IMR-90 (cell line): ENCODE data around the gene ADCK2. TPM values are rescaled to one million over a fixed set of nuclear protein-coding genes. Genes with fewer than 3 reads are reported as not detected.

Source experiments
- ATAC-seq: fragments of 200-7000 bp; cut with Tn5 transposase; 2 replicates; pipeline ENCODE4 v1.9.1; 2020; ENCODE audit warnings: low read depth, mild to moderate bottlenecking, moderate library complexity
- BruUV-seq: library from RNA; stranded (reverse); fragments of 400-500 nt; replicated peaks from 2 replicates; lab custom pipeline; 2021; lab: Mats Ljungman, UMichigan
- CTCF ChIA-PET: fragments of 300-600 bp; formaldehyde crosslinking; extraction: SDS; loops from one replicate; lab custom pipeline; 2021; ENCODE audit warnings: antibody characterized with exemption; lab: Yijun Ruan, JAX
- POLR2A ChIA-PET: fragments of 300-600 bp; sonication (Branson Sonifier 250); formaldehyde crosslinking; loops from one replicate; lab custom pipeline; 2022; ENCODE audit warnings: antibody characterized with exemption; ENCODE audit not compliant: unreplicated experiment; lab: Charles Lee
- DNase-seq: peaks from one replicate; pipeline ENCODE4 v3.0.0; 2013
- H2AFZ ChIP-seq: replicated peaks from 2 replicates; pipeline ENCODE3; 2013; ENCODE audit warnings: low read length, mild to moderate bottlenecking; ENCODE audit not compliant: poor library complexity
- H2AK5ac ChIP-seq: 2 replicates; pipeline ENCODE4 v1.6.1; 2013; ENCODE audit warnings: low read depth, low read length, inconsistent platforms
- H2AK9ac ChIP-seq: replicated peaks from 2 replicates; pipeline ENCODE3; 2013; ENCODE audit warnings: mild to moderate bottlenecking, low read depth, low read length, moderate library complexity; ENCODE audit not compliant: poor library complexity
- H2BK120ac ChIP-seq: 2 replicates; pipeline ENCODE4 v1.6.1; 2013; ENCODE audit warnings: low read depth, low read length, inconsistent platforms
- H2BK15ac ChIP-seq: 3 replicates; pipeline ENCODE4 v1.6.1; 2013; ENCODE audit warnings: low read depth, low read length, inconsistent platforms
- H2BK20ac ChIP-seq: 2 replicates; pipeline ENCODE4 v1.6.1; 2013; ENCODE audit warnings: low read depth, mild to moderate bottlenecking, inconsistent platforms, low read length, moderate library complexity
- H2BK5ac ChIP-seq: 2 replicates; pipeline ENCODE4 v1.6.1; 2013; ENCODE audit warnings: mild to moderate bottlenecking, low read depth, low read length, inconsistent platforms; ENCODE audit not compliant: poor library complexity, severe bottlenecking
- H3K14ac ChIP-seq: replicated peaks from 2 replicates; pipeline ENCODE4 v1.6.1; 2013; ENCODE audit warnings: low read depth, low read length, inconsistent platforms
- H3K18ac ChIP-seq: 2 replicates; pipeline ENCODE4 v1.6.1; 2013; ENCODE audit warnings: low read depth, low read length, control low read depth
- H3K23ac ChIP-seq: 2 replicates; pipeline ENCODE4 v1.6.1; 2013; ENCODE audit warnings: low read depth, low read length, inconsistent platforms
- H3K27ac ChIP-seq: 2 replicates; pipeline ENCODE4 v1.5.1; 2013; ENCODE audit warnings: mild to moderate bottlenecking, control low read depth, low read length; ENCODE audit not compliant: insufficient read depth
- H3K27me3 ChIP-seq: 2 replicates; pipeline ENCODE4 v1.6.1; 2013; ENCODE audit warnings: low read length; ENCODE audit not compliant: control insufficient read depth, insufficient read depth
- H3K36me3 ChIP-seq: 2 replicates; pipeline ENCODE4 v1.6.1; 2013; ENCODE audit warnings: low read length, mixed read lengths; ENCODE audit not compliant: control insufficient read depth, insufficient read depth
- H3K4ac ChIP-seq: 2 replicates; pipeline ENCODE4 v1.6.1; 2013; ENCODE audit warnings: low read depth, low read length, inconsistent platforms
- H3K4me1 ChIP-seq: 2 replicates; pipeline ENCODE4 v1.6.1; 2013; ENCODE audit warnings: low read length, mixed read lengths; ENCODE audit not compliant: control insufficient read depth, insufficient read depth
- H3K4me2 ChIP-seq: 2 replicates; pipeline ENCODE4 v1.6.1; 2013; ENCODE audit warnings: low read depth, mild to moderate bottlenecking, control low read depth, low read length, moderate library complexity
- H3K4me3 ChIP-seq: 2 replicates; pipeline ENCODE4 v1.5.1; 2013; ENCODE audit warnings: low read depth, mild to moderate bottlenecking, control low read depth, low read length, moderate library complexity; ENCODE audit not compliant: insufficient read depth
- H3K56ac ChIP-seq: 2 replicates; pipeline ENCODE4 v1.6.1; 2013; ENCODE audit warnings: low read length, inconsistent platforms; ENCODE audit not compliant: insufficient read depth; ENCODE audit errors: extremely low read depth
- H3K79me1 ChIP-seq, 2 experiments: 2 replicates each; pipeline ENCODE4 v1.6.1; 2013; ENCODE audit warnings: low read length in 2 of 2, inconsistent platforms in 1 of 2, low read depth in 1 of 2
- H3K9ac ChIP-seq: 2 replicates; pipeline ENCODE4 v1.6.1; 2013; ENCODE audit warnings: low read depth, low read length, control low read depth
- H3K9me1 ChIP-seq: 2 replicates; pipeline ENCODE4 v1.6.1; 2013; ENCODE audit warnings: low read length, inconsistent platforms; ENCODE audit not compliant: insufficient read depth
- H3K9me3 ChIP-seq: 2 replicates; pipeline ENCODE4 v1.6.1; 2013; ENCODE audit warnings: low read length; ENCODE audit not compliant: control insufficient read depth, insufficient read depth
- H4K20me1 ChIP-seq: 2 replicates; pipeline ENCODE4 v1.6.1; 2013; ENCODE audit warnings: low read length, inconsistent platforms; ENCODE audit not compliant: insufficient read depth
- H4K5ac ChIP-seq: 2 replicates; pipeline ENCODE4 v1.6.1; 2013; ENCODE audit warnings: mild to moderate bottlenecking, low read depth, low read length, control low read depth
- H4K8ac ChIP-seq, 2 experiments: 2 replicates each; pipeline ENCODE4 v1.6.1; 2013; ENCODE audit warnings: low read depth in 2 of 2, low read length in 2 of 2, control low read depth in 1 of 2, inconsistent platforms in 1 of 2
- H4K91ac ChIP-seq: 2 replicates; pipeline ENCODE4 v1.6.1; 2013; ENCODE audit warnings: low read depth, low read length, inconsistent platforms; ENCODE audit not compliant: insufficient read depth
- BHLHE40 ChIP-seq: fragments of 150-350 bp; IDR thresholded peaks from 2 replicates; pipeline ENCODE4 v1.6.1; 2016; ENCODE audit warnings: mild to moderate bottlenecking, low read depth, low read length
- CEBPB ChIP-seq: IDR thresholded peaks from 2 replicates; pipeline ENCODE4 v1.6.1; 2012; ENCODE audit warnings: low read depth, low read length, improper control_type of control experiment
- CHD1 ChIP-seq: IDR thresholded peaks from 2 replicates; pipeline ENCODE4 v1.6.1; 2012; ENCODE audit warnings: low read depth, low read length, improper control_type of control experiment
- FOS ChIP-seq: fragments of 150-350 bp; IDR thresholded peaks from 2 replicates; pipeline ENCODE4 v1.6.1; 2016; ENCODE audit warnings: low read depth, low read length
- MAFK ChIP-seq: IDR thresholded peaks from 2 replicates; pipeline ENCODE4 v1.6.1; 2012; ENCODE audit warnings: low read depth, low read length, improper control_type of control experiment
- MXI1 ChIP-seq: IDR thresholded peaks from 2 replicates; pipeline ENCODE4 v1.6.1; 2012; ENCODE audit warnings: low read depth, mild to moderate bottlenecking, low read length, moderate library complexity, borderline replicate concordance
- NFE2L2 ChIP-seq: fragments of 150-350 bp; IDR thresholded peaks from 2 replicates; pipeline ENCODE4 v1.6.1; 2016; ENCODE audit warnings: low read depth, mild to moderate bottlenecking, low read length
- POLR2A ChIP-seq: IDR thresholded peaks from 2 replicates; pipeline ENCODE4 v1.6.1; 2012; ENCODE audit warnings: mild to moderate bottlenecking, low read depth, low read length
- RAD21 ChIP-seq: IDR thresholded peaks from 2 replicates; pipeline ENCODE4 v1.6.1; 2012; ENCODE audit warnings: low read length, improper control_type of control experiment
- RCOR1 ChIP-seq: IDR thresholded peaks from 2 replicates; pipeline ENCODE4 v1.6.1; 2012; ENCODE audit warnings: mild to moderate bottlenecking, low read length, improper control_type of control experiment; ENCODE audit not compliant: insufficient replicate concordance
- RFX5 ChIP-seq: IDR thresholded peaks from 2 replicates; pipeline ENCODE4 v1.8.0; 2012; ENCODE audit warnings: low read depth, mild to moderate bottlenecking, low read length, moderate library complexity
- SMC3 ChIP-seq: fragments of 150-350 bp; IDR thresholded peaks from 2 replicates; pipeline ENCODE4 v1.6.1; 2016; ENCODE audit warnings: low read depth, mild to moderate bottlenecking, antibody characterized with exemption, low read length, moderate library complexity
- WGBS, 2 experiments: methylation state at CpG; one replicate each; pipeline versions ENCODE4 v1.1.5 to v1.1.7; 2013; ENCODE audit warnings: missing lambda C conversion rate in 2 of 2; ENCODE audit not compliant: insufficient read length in 1 of 2; ENCODE audit errors: extremely low coverage in 2 of 2; 5-methylcytosine and 5-hydroxymethylcytosine counted together
- dilution Hi-C: fragments of 300-500 bp; cut with HindIII; formaldehyde crosslinking; loops from one replicate; pipeline ENCODE4 v1.14.3; 2018; ENCODE audit warnings: low sequenced_read_pairs; ENCODE audit not compliant: unreplicated experiment
- in situ Hi-C: fragments of 300-500 bp; cut with MboI; formaldehyde crosslinking; loops from 3 replicates; pipeline ENCODE4 v1.14.3; 2019; ENCODE audit warnings: low sequenced_read_pairs, inconsistent platforms, mixed read lengths
- intact Hi-C: fragments of 100-400 bp; cut with micrococcal nuclease; formaldehyde crosslinking; loops from 2 replicates; pipeline ENCODE4 v1.10.0; 2022
- polyA plus RNA-seq, 3 experiments: library from polyadenylated mRNA; depleted of rRNA; stranded (reverse); fragments of >200 nt; gene quantifications; 2 replicates each; pipeline ENCODE4 v1.2.3, GENCODE V29; 2012; ENCODE audit warnings: low replicate concordance in 1 of 3
- total RNA-seq: library from RNA; depleted of rRNA; stranded (reverse); fragments of >200 nt; gene quantifications from 2 replicates; pipeline ENCODE4 v1.2.3, GENCODE V29; 2012
- TF ChIP-seq, protein P1 (sequence below): fragments of 150-350 bp; IDR thresholded peaks from 2 replicates; pipeline ENCODE4 v1.6.1; 2017; ENCODE audit warnings: mild to moderate bottlenecking, antibody characterized with exemption, low read length, low read depth
- TF ChIP-seq, protein P2 (sequence below): fragments of 150-350 bp; IDR thresholded peaks from 2 replicates; pipeline ENCODE4 v1.6.1; 2016; ENCODE audit warnings: low read depth, mild to moderate bottlenecking, low read length, moderate library complexity, borderline replicate concordance
- TF ChIP-seq, protein P3 (sequence below): conservative IDR thresholded peaks from 2 replicates; pipeline ENCODE4 v1.5.1; 2012; ENCODE audit warnings: mild to moderate bottlenecking, low read depth, low read length, improper control_type of control experiment

The ADCK2 gene
- total and polyA plus RNA-seq, 2 of the 4 experiments (the other 2 are of a cell fraction), result 7.1 to 10.0 TPM

DNA sequence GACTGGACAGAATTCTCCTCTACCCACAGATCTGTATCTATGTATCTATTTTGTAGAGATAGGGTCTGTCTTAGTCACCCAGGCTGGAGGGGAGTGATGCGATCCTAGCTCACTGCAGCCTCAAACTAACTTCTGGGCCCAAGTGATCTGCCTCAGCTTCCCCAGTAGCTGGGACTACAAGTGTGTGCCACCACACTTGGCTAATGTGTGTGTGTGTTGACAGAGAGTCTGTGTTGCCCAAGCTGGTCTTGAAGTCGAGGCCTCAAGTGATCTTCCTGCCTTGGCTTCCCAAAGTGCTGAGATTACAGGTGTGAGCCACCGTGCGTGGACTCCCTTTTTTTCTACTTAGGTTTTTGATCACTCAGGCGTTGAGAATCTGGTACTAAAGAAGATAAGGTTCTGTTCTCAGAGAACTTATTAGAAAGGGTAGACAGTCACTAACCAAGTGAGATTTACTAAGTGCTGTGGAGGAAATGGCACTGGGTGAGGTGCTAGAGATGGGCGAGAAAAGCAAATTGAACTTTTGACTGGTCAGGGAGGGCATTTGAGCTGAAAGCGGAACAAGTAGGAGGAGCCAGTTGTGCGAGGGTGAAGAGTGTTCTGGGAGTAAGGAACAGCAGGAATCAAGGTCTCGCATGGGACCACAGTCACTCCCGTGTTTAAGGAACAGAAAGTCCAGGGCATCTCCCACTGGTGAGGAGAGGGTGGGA, 41.7 kb downstream of the ADCK2 start:
- Histone ChIP-seq H4K8ac (no peak overlapping the region), H3K4ac (no peak overlapping the region), H4K20me1 (no peaks in the 10 kb centered on the region), H2BK20ac (no peak overlapping the region), H2AK5ac (no peak overlapping the region), H3K4me2 (no peak overlapping the region), H3K9me3 (no peaks in the 10 kb centered on the region), H2BK5ac (no peak overlapping the region), H2BK120ac (no peak overlapping the region), H2AK9ac (no peak overlapping the region), H3K27me3 (no peaks in the 10 kb centered on the region), H3K36me3 (peaks cover 5% of the 10 kb centered on the region; the same call in 1 of the 2 replicates), H2AFZ (no peak overlapping the region), H2BK15ac (no peak overlapping the region), H3K4me3 (no peak overlapping the region), H3K27ac (no peak overlapping the region), H3K4me1 (no peaks in the 10 kb centered on the region), H3K56ac (no peak overlapping the region; the same call in 1 of the 2 replicates), H3K18ac (no peak overlapping the region), H3K79me1 (no peaks in the 10 kb centered on the region), H3K9me1 (0 out of 2 replicates have a peak, but pooled peaks cover 5% of the 10 kb centered on the region), H4K5ac (no peak overlapping the region), H3K23ac (no peak overlapping the region), H3K9ac (no peak overlapping the region), H4K91ac (no peak overlapping the region), H3K14ac (no peak overlapping the region)
- ATAC-seq, result no peak
- DNase-seq, result no peak
- ChIA-PET POLR2A (no interaction called here), CTCF (interaction anchor here (0.7 kb wide), 1 partner anchor 1873 kb away, joined by 3 read pairs; no protein-coding TSS in a partner anchor)
- 90% methylated on average over 6 of the region's 10 CpGs; no CpG with 5 or more reads in 1 of the 2 experiments for WGBS, 2 experiments
- BruUV-seq, result no TSS peak
- intact Hi-C loops, result no loop called here
- in situ Hi-C loops, result no loop called here
- dilution Hi-C loops, result no loop called here
- TF ChIP-seq FOS, result no peak
- no peak for TF ChIP-seq BHLHE40
- no peak for TF ChIP-seq MAFK
- TF ChIP-seq SMC3, result no peak
- TF ChIP-seq POLR2A, result no peak
- TF ChIP-seq NFE2L2, result no peak
- no peak for TF ChIP-seq RCOR1
- TF ChIP-seq MXI1, result no peak
- TF ChIP-seq, protein P1, sequence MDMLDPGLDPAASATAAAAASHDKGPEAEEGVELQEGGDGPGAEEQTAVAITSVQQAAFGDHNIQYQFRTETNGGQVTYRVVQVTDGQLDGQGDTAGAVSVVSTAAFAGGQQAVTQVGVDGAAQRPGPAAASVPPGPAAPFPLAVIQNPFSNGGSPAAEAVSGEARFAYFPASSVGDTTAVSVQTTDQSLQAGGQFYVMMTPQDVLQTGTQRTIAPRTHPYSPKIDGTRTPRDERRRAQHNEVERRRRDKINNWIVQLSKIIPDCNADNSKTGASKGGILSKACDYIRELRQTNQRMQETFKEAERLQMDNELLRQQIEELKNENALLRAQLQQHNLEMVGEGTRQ, result no peak
- TF ChIP-seq RAD21, result no peak
- TF ChIP-seq, protein P2, sequence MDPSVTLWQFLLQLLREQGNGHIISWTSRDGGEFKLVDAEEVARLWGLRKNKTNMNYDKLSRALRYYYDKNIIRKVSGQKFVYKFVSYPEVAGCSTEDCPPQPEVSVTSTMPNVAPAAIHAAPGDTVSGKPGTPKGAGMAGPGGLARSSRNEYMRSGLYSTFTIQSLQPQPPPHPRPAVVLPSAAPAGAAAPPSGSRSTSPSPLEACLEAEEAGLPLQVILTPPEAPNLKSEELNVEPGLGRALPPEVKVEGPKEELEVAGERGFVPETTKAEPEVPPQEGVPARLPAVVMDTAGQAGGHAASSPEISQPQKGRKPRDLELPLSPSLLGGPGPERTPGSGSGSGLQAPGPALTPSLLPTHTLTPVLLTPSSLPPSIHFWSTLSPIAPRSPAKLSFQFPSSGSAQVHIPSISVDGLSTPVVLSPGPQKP, result no peak
- TF ChIP-seq RFX5, result no peak
- TF ChIP-seq CHD1, result no peak
- no peak for TF ChIP-seq CEBPB
- TF ChIP-seq, protein P3, sequence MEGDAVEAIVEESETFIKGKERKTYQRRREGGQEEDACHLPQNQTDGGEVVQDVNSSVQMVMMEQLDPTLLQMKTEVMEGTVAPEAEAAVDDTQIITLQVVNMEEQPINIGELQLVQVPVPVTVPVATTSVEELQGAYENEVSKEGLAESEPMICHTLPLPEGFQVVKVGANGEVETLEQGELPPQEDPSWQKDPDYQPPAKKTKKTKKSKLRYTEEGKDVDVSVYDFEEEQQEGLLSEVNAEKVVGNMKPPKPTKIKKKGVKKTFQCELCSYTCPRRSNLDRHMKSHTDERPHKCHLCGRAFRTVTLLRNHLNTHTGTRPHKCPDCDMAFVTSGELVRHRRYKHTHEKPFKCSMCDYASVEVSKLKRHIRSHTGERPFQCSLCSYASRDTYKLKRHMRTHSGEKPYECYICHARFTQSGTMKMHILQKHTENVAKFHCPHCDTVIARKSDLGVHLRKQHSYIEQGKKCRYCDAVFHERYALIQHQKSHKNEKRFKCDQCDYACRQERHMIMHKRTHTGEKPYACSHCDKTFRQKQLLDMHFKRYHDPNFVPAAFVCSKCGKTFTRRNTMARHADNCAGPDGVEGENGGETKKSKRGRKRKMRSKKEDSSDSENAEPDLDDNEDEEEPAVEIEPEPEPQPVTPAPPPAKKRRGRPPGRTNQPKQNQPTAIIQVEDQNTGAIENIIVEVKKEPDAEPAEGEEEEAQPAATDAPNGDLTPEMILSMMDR, result no peak
